ENCODE data around the gene SHMT2.

SHMT2 gene

GRCh38 chr12:57236201-57236924 is 6.9 kb downstream of the SHMT2 start:
- POLR2A ChIA-PET, result no interaction called here
- DNase-seq (ENCODE audit: extremely low spot score), result no peak
- TF ChIP-seq CTCF (IDR thresholded peaks at IDR 0.05; ENCODE audit: control extremely low read depth, extremely low read depth, low read depth, missing control alignments), result no peak

GRCh38 chr12:57236925-57237595 is 7.5 kb downstream of the SHMT2 start:
- ChIA-PET CTCF (interaction anchor here (1.3 to 22.8 kb wide), 6 partner anchors 9 to 222 kb away, joined by 3 to 403 read pairs (median 50); partner anchors contain the start of genes GLI1, NXPH4, SHMT2 and STAC3), POLR2A (interaction anchor here (6.5 kb wide), 1 partner anchor 7 kb away, joined by 32 read pairs; the partner anchor contains the start of gene SHMT2)
- no peak for DNase-seq (ENCODE audit: extremely low spot score)

More at GRCh38 chr12:57236201-57236924, 6.9 kb downstream of the SHMT2 start:
- CTCF ChIA-PET, result interaction anchor here (1.0 to 22.8 kb wide), 6 partner anchors 9 to 143 kb away, joined by 3 to 403 read pairs (median 30); partner anchors contain the start of genes NXPH4 and SHMT2

GRCh38 chr12:57237596-57237931 is 8.1 kb downstream of the SHMT2 start:
- CTCF ChIA-PET, result interaction anchor here (1.0 to 22.8 kb wide), 6 partner anchors 10 to 222 kb away, joined by 4 to 403 read pairs (median 50); partner anchors contain the start of genes GLI1, NXPH4, SHMT2 and STAC3
- POLR2A ChIA-PET, result interaction anchor here (6.5 kb wide), 1 partner anchor 7 kb away, joined by 32 read pairs; the partner anchor contains the start of gene SHMT2
- TF ChIP-seq CTCF (IDR thresholded peaks at IDR 0.05; ENCODE audit: control extremely low read depth, extremely low read depth, low read depth, missing control alignments), result no peak
- DNase-seq (ENCODE audit: extremely low spot score), result no peak

More at GRCh38 chr12:57236925-57237595, 7.5 kb downstream of the SHMT2 start:
- no peak for TF ChIP-seq CTCF (IDR thresholded peaks at IDR 0.05; ENCODE audit: control extremely low read depth, extremely low read depth, low read depth, missing control alignments)

GRCh38 chr12:57237932-57238853 is 8.7 kb downstream of the SHMT2 start:
- DNase-seq (ENCODE audit: extremely low spot score), result no peak
- POLR2A ChIA-PET, result interaction anchor here (6.5 kb wide), 1 partner anchor 8 kb away, joined by 32 read pairs; the partner anchor contains the start of gene SHMT2
- TF ChIP-seq CTCF (IDR thresholded peaks at IDR 0.05; ENCODE audit: control extremely low read depth, extremely low read depth, low read depth, missing control alignments), result no peak
- CTCF ChIA-PET, result interaction anchor here (0.7 to 22.8 kb wide), 16 partner anchors 10 to 221 kb away, joined by 3 to 403 read pairs (median 10); partner anchors contain the start of genes GLI1, INHBE, NXPH4 and SHMT2

- ChIA-PET POLR2A (interaction anchor here (6.5 kb wide), 1 partner anchor 9 kb away, joined by 32 read pairs; the partner anchor contains the start of gene SHMT2), CTCF (interaction anchor here (0.7 to 22.8 kb wide), 20 partner anchors 11 to 518 kb away, joined by 3 to 403 read pairs (median 5); partner anchors contain the start of genes GLI1, INHBE, NXPH4 and SHMT2)
- TF ChIP-seq CTCF (IDR thresholded peaks at IDR 0.05; ENCODE audit: control extremely low read depth, extremely low read depth, low read depth, missing control alignments), result peak; percentile 100
- DNase-seq (ENCODE audit: extremely low spot score), result peak; percentile 95
Observed at GRCh38 chr12:57238854-57239554, 9.5 kb downstream of the SHMT2 start.

All from GM10248 (cell line).